Bone marrow (tissue), 2 donors: ENCODE measurements around the gene TMEM176A.

Experiments
- DNase-seq, 2 donors: peaks; one replicate each; lab custom pipeline; 2025; lab: John Stamatoyannopoulos, UW

Gene TMEM176A

DNA sequence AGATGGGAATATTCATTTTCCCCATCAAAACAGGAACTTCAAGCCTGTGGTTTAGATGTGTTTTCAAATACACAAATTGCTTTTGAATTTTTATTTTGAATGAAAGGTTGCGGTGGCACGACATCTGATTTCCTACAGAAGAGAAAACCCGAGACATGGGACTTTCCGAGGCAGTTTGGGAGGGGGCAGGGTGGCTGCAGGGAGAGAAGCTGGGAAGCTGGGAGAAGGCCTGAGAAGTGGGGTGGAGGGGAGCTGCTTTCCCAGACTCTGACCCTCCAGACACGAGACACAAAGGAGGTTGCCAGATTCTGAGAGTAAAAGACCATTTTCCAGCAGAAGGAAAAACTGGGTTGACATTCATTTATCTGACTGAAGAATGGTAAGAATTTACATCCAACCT, 19.6 kb downstream of the TMEM176A start:
- DNase-seq, result no peak

DNA sequence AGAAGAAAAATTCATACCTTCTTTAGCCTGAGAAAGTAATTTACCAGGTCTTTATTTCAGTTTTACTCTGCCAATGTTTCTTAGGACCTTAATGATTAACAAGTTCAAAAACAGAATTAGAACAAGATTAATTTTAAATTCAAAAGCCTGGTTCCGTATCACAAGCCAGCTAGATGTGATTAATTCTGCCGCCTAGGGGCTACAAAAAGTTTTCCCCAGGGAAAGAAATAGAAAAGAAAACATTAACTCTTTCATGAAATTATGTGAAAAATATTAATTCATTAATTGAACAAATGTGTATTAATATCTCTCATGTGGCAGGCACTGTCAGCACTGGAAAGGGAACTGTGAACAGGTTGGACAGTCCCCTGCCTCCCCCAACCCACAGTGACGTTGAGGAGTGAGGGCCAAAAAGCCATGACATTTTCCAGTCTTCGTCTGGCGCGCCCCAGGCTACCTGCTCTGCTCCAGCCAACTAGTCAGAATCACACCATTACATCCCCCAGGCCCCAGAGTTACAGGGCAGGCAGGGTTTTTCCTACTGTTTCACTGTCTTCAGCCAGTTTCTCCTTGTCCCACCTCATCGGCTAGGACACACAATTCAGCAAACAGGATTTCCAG, 20.1 kb downstream of the TMEM176A start:
- DNase-seq, result no peak

DNA sequence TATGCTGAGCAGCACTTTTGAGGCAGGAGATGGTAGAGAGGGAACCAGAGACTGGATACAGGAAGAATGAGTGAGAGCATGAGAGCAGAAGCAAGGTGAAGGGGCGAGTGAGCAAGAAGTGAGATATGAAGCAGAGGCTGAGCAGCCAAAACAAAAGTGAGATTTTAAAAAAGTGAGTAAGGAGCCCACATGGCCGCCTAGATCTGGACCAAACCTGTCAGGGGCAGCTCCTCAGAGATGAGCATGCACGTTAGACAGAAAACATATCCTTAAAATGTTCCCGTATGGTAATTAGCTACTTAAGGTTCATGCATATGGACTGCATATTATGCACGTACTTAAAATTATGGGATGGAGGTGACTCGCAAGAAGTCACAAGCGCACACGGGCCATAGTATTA, 22.5 kb downstream of the TMEM176A start:
- no peak for DNase-seq

DNA sequence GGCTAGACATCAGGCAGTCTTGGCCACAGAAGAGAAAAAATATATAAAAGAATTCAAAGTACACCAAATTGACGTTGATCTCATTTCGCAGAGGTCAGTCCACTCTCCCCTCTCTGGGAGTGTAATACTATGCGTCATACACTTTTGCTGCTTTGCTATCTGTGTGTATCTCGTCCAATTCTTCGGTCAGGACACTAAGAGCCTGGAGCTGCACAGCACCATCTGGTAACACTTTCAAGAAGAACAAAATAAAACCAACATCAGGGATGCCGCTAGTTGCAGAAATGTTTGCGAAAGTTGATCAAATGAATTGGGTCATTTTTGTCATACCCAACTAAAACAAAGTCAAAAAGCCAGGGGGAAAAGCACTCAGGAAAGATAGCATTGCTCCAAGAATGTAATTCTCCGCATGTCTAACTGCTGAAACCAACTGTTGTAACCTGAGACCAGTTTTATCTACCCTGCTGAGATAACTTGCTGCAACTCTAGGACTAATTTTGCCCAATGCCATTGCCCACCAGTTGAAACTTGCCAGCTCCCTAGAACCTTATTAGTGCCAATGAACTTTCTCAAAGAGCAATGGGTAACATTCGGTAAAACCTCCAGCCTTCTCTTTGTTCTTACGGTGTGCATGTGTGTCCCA, 23.0 kb downstream of the TMEM176A start:
- DNase-seq, result no peak

DNA sequence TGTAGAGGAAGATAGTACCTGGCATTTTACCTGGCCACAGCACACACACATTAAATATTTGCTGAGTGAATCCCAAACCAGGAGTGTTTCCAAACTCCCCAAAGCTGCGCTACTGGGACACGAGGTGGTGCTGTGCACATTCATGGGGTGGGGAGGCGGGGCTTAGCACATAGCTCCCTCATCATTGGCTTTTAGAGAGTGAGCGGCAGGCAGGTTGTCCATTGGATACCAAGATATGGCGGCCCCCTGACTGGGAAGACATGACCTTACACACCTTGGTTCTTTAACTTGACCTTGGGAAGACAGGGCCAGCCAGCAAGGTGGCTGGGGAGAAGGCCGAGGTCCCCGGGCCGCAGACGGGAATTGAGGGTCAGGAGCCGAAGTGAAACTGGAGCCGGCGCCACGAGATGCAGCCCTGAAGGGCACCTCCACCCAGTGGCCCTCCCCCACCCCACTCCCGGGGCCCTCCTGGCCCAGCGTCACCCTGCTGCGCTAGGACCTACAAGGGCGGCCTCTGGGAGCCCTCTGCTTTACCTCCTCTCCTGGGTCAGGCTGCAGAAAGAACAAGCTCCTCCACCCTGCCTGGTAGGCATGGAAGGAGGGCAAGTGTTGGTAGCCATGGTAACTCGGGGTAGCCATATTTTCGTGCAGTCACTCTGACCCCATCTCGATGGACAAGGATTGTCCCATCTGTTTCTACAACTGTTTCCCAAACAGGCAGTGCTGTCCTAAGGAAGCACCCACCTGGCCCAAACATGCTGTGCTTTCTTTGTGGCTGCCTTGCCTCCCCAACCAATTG, 24.0 kb downstream of the TMEM176A start:
- no peak for DNase-seq

DNA sequence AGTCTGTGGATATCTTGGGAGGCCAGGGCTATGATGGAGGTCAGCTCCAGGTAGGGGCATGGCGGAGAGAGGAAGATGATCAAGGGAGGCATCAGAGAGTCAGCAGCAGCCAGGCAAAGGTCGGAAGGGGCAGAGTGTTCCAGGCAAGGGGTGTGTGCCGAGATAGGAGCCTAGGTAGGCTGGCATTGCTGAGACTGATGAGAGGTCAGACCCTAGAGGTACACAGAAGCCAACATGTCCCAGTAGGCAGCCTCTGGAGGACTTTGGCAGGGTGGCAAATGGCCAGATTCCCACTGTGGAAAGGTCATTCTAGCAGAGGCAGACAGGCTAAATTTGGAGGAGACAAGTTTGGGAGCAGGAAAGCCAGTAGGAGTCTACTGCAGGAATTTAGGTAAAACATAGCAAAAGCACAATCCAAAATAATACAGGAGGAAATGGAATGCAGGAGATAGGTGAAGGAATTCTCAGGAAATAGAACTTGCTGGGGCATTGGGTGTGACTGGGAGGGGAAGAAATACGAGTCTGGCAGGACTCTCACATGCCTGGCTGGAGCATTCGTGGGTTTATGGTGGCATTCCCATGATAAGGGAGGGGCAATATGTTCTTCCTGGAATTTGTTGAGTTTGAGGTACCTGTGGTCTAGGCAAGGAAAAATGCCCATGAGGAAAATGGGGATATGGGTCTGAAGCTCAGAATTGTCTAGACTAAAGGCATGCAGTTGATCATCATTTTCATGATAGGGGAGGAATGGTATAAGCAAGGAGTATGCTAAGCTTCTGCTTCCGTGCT, 25.7 kb downstream of the TMEM176A start:
- no peak for DNase-seq

DNA sequence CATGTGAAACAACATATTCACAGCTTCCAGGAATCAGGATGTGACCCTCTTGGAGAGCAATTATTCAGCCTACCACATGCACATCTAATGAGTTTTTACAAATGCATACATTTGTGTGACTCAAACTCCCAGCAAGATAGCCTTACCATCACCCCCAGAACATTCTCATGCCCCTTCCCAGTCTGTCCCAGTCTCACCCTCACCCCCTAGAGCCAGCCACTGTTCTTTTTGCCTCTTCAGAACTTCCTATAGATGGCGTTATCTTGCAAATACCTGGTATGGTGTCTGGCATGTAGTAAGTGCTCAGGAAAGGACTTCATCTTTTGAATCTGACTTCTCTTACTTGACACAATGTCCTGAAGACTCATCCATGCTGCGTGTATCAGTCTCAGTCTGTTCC, 27.8 kb downstream of the TMEM176A start:
- no peak for DNase-seq

DNA sequence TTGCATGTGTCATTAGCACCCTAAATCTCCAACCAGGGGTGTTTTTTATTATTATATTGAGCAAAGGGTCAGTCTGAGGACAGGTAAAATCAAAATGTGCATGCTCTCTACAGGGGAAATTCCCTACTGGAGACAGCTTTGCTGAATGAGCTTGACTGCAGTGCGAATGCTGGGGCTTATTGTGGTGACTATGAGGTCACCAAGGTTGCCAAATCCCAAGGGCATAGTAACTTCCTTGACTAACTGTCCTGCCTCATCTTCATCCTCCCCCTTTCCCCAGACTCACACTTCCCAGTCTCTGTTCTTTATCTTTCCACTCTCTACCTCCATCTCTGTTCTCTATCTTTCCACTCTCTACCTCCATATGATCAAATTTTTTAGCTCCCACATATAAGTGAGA, 28.9 kb downstream of the TMEM176A start:
- DNase-seq, result no peak

DNA sequence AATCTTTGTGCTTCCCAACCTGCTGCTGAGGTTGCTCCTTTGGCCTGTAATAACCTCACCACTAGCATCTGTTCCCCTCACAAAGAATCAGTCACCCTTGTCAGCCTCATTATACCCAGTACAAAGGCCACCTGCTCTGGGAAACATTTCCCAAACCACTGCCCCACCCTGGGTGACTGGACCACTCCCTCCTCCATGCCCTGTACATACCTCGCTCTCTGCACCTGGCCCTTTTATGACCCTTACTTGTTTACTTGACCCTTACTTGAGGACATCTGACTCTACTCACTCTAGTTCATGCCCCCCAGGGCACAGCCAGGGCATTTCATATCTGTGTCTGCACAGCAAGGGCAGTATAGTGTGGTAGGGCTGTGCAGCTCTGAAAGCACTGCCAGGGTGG, 30.4 kb downstream of the TMEM176A start:
- DNase-seq, result no peak

DNA sequence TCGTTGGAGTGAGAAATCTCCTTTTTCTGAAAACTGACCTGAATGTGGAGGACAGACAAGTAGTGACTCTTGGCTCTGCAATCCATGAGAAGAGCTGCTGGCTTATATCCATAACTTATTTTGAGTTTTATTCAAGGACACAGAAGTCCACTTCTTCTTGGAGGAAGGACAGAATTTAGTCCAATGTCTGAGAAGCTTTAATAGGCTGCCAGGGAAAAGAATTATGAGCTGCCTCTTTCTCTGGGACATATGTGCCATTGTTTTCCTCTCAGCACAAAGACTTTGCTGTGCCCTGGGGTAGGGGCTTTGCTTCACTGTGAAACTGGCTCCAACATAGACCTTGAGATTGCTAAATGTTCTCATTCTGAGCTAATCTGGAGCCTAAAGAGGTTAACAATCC, 31.3 kb downstream of the TMEM176A start:
- DNase-seq, result no peak

DNA sequence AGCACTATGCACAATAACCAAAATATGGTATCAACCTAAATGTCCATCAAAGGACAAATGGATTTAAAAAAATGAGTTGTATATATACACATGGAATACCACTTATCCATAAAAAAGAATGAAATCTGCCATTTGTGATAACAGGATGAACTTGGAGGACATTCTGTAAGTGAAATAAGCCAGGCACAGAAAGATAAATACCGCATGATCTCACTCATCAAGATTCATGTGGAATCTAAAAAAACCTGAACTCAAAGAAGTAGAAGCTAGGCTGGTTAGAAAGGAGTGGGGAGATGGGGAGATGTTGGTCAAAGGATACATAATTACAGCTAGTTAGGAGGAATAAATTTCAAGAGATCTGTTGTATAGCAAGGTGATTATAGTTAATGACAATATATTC, 34.5 kb downstream of the TMEM176A start:
- no peak for DNase-seq

DNA sequence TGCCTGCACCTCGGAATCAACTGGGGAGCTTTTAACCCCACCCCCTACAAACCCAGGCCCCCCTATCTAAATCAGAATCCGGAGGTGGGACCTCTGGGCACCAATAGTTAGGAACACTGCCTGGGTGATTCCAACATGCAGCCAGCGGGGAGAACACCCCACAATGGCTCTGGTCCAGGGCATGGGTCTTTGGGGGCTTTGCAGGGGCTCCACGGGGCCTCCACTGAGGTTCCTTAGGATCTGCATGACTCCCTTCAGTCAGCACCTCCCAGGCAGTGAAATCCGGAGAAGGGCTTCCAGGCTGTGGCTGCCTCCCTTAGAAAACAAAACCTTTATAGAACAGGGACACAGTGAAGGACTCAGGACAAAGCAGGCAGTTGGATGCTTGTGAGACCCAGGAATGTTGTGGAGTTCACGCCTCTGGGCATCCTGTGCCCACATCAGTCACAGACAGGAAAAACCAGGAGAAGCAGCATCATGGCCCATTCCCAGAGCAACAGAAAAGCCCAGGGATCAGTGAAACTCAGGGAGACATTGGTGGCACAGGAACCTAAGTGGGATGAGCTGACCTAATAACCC, 35.2 kb downstream of the TMEM176A start:
- no peak for DNase-seq

DNA sequence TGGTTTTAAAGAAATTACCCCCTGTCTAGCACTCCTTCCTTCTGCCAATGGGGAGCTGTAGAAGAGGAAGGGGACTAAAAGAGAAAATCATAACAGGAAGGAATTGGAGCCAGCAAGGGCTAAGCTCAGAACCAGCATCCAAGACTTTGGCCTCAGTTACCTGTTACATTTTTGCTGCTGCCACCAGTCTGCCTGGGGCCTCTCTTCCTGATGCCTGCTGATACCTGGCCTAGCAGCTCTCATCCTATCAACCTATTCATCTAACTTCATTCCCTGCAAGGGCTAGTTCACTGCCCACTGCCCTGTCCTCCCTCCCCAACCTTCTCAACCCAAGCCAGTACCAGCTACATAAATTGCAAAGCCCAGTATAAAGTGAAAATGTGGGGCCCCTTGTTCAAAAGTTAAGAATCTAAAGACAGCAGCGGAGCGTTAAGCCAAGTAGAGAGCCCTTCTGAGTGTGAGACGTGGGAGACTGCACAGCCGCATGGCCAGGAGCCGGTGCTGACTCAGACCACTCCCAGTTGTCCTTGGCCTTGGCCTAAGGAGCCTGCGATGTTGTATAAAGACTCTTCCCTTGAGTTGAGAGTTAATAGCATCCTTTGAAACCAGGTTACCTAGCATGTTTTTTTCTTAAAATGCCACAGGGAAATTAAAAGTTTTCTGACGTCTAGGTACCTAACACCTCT, 38.5 kb downstream of the TMEM176A start:
- no peak for DNase-seq

DNA sequence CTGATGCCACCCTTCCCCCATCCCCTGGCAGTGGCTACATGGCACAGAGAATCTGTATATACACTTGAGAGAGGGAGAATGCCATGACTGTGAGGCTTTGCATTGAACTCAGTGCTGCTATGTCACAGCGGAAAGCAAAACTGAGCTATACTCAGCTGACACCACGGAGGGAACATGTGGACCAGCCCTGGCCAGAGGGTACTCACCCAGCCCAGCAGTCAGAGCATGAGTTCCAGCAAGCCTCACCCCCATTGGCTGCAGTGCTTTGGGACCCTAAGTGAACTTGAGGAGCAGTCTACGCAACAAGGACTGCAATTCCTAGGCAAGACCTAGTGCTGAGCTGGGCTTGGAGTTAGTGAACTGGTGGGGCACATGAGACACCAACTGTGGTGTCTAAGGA, 41.4 kb downstream of the TMEM176A start:
- no peak for DNase-seq

DNA sequence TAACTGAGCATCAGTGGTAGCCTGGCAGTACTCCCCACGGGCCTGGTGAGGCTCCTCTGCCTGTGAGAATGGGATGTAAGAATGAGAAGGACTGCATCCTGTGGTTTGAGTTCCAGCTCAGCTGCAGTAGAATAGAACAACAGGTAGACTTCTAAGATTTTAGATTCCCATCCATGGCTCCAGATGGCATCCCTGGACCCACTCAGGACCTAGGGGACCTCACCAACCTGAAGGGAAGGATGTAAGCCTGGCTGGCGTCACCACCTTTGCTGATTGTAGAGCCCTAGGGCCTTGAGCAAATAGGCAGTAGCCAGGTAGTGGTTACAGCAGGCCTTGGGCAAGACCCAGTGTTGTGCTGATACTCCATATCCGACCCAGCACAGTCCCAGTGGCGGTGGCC, 42.1 kb downstream of the TMEM176A start:
- no peak for DNase-seq

DNA sequence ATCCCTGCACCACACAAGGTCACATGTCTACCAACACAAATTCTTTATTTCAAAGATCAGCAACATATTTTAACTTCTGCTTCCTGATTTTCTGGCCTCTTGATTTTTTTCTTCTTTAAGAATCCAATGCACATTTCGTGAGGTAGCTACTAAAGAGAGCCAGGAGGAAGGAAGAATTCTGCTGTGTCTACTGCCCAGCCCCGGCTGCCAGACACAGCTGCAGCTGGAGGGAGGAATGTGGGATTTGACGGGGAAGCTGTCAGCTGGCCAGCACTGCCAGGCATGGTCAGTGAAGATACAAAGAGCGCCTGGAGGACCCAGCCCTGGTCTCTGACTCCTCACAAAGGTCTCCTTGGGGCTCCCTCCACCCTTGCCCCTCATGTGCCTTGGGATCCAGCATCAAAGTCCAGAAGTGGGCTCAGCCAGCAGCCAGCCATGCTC, 44.9 kb downstream of the TMEM176A start:
- DNase-seq, result no peak

DNA sequence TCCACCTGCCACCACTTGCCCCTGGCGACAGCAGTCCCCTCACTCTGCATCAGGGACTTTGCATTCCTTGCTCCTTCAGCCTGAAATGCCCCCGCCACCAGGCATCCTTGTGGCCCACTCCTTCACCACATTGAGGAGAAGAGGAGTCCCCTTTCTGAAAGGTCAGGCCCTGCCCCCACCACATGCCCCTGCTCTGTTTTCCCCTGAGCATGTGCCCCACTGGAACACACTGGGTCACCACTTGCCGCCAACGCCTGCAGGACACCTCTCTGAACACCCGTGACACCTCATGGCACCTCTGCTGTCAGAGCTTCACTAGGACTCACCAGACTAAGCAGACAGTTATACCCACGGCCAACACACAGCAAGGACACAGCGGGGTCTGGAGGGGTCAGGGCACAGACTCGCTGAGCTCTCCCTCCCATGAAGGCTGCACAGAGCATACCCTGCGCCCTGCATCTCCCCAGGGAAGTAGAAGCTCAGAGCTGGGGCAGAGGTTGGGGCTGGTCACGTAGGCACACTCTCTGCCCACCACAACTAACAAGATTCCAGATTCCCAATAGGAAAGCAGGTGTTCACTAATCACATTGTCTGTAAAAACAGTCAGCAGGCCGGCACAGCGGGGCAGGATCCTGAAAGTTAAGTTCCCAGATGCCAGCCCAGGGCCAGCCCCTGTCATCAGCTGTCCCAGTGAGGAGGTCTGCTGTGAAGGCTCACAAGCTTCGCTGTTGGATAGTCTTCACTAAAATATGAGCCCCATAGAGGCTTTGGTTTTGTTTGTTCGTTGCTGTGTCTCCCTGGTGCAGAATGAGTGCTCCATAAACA, 45.9 kb downstream of the TMEM176A start:
- no peak for DNase-seq

DNA sequence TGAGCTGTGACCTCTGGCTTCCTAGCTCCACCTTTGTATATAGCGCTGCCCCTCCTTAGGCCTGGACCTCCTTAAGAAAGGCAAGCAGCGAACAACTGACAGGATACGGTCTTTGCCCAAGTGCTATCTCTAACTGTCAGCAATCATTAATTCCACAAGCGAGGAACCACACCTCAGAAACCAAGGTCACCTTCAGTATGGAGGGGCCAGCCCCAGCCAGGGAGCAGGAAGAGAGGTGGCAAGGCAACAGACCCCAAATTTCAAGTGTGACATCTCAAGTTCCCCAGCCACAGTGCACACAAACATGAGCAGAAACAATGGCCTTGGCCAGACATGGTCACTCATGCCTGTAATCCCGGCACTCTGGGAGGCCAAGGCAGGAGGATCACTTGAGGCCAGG, 47.0 kb downstream of the TMEM176A start:
- DNase-seq, result no peak

DNA sequence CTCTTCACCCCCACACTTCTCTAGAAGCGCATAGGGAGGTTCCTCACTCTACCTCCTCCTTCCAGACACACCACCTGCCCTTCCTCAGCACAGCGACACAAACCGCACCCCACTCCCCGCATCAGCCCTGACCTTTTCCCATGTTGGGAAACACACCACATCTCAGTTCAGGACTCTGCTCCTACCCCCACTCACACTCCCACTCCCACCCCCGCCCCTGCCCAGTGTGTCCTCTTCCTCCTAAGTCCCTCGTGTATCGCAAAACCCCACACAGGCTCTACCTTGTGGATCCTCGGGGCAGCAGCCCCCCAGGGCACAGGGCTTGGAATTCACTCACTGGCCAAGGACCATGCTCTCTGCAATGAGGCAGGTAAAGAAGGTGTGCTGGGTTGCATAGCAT, 47.5 kb downstream of the TMEM176A start:
- no peak for DNase-seq

DNA sequence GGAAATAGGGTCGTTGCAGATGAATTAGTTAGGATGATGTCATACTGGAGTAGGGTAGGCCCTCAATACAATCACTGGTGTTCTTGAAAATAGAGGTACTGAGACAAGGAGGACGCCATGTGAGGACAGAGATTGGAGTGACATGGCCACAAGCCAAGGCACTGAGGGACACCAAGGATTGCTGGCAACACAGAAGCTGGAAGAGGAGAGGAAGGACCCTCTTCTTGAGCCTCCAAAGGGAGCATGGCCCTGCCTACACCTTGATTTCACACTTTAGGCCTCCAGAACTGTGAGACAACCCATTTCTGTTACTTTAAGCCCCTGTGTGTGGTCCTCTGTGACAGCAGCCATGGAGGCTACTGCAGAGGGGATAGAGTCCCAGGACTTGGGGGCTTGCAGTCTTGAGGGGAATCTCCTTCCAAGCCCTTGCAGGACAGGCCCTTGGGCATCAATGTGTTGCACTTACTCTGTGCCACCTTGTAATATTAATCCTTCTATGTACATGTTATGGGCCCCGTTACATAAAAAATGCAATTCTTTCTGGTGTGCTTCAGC, 48.1 kb downstream of the TMEM176A start:
- DNase-seq, result no peak
